NCI-H1417 (cell line): ENCODE measurements around the gene MAS1.
"Not testable (repeated sequence)": the region's sequence is repeated elsewhere in the genome, so short reads cannot be mapped to it uniquely, and the experiment has no call there.

ENCODE experiments used
- DNase-seq, 3 experiments: peaks; one replicate each; lab custom pipeline; 2025; lab: John Stamatoyannopoulos, UW

Gene MAS1

GRCh38 chr6:159919011-159919511, 28.3 kb downstream of the MAS1 start:
- no peak for DNase-seq

DNA sequence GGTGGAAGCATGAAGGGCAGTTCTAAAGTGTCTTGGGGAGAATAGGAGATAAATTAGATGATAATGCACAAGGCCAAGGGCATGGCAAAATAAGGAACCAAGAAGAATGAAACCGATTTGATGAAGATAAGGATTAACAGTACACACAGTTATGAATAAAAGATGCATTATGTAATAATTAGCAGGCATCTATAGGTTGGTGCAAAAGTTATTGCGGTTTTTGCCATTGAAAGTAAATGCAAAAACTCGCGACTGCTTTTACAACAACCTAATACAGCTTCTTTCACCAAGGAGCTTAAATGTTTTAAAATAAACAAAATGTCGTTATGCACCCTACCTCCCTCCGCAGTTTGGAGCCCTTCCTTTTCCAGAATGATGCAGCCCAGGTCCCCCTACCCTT, 29.0 kb downstream of the MAS1 start:
- DNase-seq, result no peak

DNA sequence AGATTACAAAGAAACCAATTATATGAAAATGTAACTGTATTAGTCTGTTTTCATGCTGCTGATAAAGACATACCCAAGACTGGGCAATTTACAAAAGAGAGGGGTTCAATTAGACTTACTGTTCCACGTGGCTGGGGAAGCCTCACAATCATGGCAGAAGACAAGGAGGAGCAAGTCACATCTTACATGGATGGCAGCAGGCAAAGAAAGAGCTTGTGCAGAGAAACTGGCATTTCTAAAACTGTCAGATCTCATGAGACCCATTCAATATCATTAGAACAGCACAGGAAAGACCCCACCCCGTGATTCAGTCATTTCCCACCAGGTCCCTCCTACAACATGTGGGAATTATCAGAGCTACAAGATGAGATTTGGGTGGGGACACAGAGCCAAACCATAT, 33.4 kb downstream of the MAS1 start:
- DNase-seq, result not testable (repeated sequence)

GRCh38 chr6:159926542-159927203, 35.9 kb downstream of the MAS1 start:
- no peak for DNase-seq

GRCh38 chr6:159929819-159930218, 39.0 kb downstream of the MAS1 start:
- DNase-seq, result peak; percentile 41 to 78 (median 71)

- no peak for DNase-seq
Observed at GRCh38 chr6:159931112-159931511, 40.3 kb downstream of the MAS1 start.

- DNase-seq, result peak in 1 of 3 experiments; percentile 14
Observed at GRCh38 chr6:159931846-159932245, 41.1 kb downstream of the MAS1 start.

DNA sequence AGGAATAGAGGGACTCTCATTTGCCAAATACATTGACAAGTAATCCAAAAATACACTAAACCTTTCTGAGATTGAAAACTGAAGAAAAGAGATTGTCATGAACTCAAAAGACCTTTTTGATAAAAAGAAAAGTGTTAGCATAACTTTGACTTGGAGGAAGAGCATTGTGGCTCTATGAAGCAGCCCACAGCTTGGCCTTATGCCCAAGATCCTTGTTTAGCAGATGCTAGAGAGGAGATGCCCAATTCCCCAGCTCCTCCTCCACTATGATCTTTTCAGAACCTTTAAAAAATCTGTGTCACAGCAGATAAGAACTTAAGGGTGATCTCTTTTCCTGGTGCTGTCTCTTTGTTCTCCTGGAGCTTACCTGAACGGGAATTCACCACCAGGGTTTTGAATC, 42.3 kb downstream of the MAS1 start:
- no peak for DNase-seq

- DNase-seq, result no peak
Observed at GRCh38 chr6:159934181-159934580, 43.4 kb downstream of the MAS1 start.

DNA sequence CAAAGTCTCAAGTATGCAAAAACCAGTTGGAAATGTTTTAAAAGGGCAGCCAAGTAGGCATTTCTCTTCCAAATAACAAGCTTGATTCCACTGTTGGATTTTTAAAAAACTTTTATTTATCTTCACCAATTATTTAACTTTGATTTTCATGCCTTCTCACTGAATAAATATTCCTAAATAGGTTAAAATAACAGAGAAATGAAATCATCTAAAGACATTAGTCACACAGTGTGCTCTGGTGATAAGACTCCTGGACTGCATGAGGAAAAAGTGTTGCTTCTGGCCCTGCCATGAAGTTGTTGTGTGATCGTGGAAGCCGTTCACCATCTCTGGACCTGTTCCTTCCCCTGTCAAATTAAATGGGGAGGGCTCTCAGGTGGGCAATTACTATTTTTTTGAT, 44.3 kb downstream of the MAS1 start:
- no peak for DNase-seq

DNA sequence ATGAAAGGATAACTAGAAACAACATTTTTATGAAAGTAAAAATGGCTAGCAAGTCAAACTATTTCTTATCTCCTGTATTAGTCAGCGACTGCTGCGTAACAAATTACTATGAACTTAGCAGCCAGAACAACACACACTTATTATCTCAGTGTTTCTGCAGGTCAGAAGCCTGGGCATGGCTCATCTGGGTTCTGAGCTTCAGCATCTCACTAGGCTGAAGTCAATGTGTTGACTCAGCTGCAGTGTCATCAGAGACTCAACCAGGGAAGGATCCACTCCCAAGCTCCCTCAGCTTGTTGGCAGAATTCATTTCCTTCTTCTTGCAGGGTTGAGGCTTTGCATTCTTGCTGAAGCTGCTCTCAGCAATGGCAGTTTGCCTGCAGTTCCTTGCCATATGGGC, 44.8 kb downstream of the MAS1 start:
- DNase-seq, result no peak

GRCh38 chr6:159939591-159940016, 48.8 kb downstream of the MAS1 start:
- DNase-seq, result no peak
